NOMO-1 (cell line): Measurements from ENCODE around the gene CCDC148.

Experiments
- DNase-seq, 2 experiments: peaks; one replicate each; lab custom pipeline; 2025; ENCODE audit not compliant: unreplicated experiment in 2 of 2; lab: John Stamatoyannopoulos, UW

The CCDC148 gene

DNA sequence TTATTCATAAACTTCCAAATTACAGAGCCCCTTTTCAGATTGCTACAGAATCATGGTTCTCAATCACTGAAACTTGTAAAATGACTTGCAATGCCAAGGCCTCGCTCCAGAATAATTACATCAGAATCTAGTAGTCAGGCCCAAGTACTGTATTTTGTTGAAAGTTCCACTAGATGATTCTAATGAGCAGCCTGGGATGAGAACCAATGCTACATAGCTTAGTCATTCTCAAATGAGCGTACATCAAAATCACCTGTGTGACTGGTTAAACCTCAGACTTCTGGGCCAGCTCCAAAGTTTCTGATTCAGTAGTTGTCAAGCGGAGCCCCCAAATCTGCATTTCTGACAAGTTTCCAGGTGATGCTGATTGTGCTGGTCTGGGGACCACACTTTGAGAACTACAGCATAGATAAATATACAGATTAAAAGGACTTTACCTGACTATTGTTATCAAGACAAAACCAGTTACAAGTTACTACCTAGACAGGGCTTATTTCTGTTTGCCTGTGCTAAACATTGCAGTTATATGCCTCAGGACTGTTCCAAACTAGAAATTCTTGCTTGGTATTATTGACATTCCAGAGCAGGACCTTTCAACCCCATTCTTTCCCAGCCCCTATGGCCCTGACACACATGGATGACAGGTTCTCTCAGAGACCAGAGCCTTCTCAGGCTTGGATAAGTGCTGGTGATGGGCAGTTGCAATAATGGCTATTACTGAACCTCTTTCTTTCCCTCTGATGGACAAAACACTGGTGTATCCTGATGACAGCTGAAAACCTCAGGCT, 271.8 kb downstream of the CCDC148 start:
- no peak for DNase-seq

DNA sequence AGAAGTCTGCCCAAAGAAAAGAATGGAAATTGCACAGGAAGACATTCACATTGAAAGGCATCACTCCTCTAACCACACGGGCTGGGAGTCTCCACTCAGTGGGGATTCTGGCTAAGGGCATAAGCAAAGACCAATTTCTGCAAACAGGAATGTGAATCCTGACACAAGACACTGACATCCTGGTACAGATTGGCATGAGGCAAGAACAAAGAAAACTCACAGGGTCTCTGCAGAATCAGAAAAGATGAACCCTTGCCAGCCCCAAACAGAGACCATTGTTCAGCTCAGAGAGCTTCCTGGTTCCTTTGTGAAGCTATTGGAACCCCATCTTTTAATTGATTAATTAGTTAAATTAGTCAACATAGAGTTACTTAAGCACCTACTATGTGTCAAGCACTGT, 272.6 kb downstream of the CCDC148 start:
- no peak for DNase-seq

- no peak for DNase-seq
These were observed 273.8 kb downstream of the CCDC148 start for GRCh38 chr2:158182676-158183295.

GRCh38 chr2:158181171-158181570, 275.4 kb downstream of the CCDC148 start:
- DNase-seq, result no peak

GRCh38 chr2:158179660-158180059, 276.9 kb downstream of the CCDC148 start:
- peak; percentile 34 to 43 for DNase-seq

DNA sequence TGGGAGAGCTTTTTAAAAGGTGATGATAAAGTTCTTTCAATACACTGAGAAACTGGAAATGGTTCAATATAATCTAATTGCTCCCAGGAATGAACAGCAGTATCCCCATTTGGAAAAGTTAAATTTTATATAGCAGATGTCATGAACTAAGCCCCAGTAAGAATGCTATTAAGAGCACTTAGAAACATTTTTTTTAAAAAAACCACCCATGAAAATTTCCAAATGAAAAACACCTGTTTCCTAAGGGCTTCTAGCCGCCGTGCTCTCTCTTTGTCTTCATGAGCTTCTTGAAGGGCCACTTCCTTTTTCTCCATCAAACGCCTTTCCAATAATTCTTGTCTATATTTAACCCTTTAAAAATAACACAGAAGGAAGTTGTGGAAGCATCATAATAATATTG, 277.9 kb downstream of the CCDC148 start:
- DNase-seq, result peak; percentile 29 to 34

GRCh38 chr2:158174956-158175355, 281.6 kb downstream of the CCDC148 start:
- no peak for DNase-seq

DNA sequence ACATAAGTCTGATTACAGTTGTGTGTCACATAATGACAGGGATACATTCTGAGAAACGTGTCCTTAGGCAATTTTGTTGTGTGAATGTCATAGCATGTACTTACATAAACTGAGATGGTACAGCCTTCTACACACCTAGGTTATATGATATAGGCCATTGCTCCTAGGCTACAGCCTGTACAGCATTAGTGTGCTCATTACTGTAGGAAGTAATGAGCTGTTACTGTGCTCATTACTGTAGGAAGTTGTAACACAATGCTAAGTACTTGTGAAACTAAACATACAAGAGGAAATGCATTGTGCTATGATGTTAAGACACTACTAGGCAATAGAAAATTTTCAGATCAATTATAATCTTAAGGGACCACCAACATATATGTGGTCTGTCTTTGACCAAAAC, 282.1 kb downstream of the CCDC148 start:
- peak; percentile 9 to 70 for DNase-seq

GRCh38 chr2:158172719-158173118, 283.8 kb downstream of the CCDC148 start:
- DNase-seq, result no peak

DNA sequence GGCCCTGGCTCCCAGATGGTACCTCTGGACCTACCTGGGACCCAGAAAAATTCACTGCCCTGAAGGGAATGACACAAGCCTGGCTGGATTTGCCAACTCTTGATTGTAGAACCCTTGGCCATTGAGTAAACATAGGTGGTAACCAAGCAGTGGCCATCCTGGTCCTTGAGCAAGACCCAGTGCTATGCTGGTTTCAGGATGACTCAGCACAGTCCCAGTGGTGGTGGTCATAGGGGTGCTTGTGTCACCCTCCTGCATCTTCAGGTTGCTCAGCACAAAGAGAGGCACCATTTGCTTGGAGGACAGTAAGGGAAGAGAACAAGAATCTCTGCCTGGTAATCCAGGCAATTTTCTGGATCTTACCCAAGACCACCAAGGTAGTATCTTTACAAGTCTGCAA, 302.0 kb downstream of the CCDC148 start:
- no peak for DNase-seq

- no peak for DNase-seq
These were observed 303.1 kb downstream of the CCDC148 start for GRCh38 chr2:158153270-158154015.

DNA sequence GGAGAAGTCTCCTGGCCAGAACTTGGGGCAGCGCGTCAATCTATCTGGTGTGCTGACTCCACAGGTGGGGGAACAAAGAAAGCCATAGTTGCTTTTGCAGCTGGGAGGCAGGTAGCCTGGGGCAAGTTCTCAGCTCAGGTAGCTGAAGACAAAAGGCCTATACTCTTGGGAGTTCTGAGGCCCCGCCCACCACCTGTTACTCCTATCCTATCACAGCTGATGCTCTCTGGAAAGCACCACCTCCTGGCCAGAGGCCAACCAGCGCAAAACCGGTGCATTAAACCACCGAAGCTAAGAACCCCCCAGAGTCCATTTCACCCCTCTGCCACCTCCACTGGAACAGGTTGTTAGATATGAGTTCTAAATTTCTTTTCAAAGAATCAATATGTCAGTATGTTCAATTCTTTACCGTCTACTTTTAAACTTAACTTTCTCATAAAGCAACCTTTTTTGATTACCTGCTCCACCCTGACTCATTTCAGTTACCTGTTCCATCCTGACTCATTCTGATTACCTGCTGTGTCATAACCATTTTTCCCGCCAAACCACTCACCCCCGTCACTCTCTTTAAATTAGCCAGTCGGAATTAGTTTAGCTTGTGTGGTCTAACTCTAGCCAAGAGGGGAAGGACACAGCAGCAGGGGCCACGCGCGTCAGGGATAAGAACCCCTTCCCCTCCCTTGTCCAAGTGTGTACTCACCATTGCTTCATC, 311.5 kb downstream of the CCDC148 start:
- DNase-seq, result no peak

GRCh38 chr2:158143703-158144360, 312.7 kb downstream of the CCDC148 start:
- DNase-seq, result peak in 1 of 2 experiments; percentile 29

DNA sequence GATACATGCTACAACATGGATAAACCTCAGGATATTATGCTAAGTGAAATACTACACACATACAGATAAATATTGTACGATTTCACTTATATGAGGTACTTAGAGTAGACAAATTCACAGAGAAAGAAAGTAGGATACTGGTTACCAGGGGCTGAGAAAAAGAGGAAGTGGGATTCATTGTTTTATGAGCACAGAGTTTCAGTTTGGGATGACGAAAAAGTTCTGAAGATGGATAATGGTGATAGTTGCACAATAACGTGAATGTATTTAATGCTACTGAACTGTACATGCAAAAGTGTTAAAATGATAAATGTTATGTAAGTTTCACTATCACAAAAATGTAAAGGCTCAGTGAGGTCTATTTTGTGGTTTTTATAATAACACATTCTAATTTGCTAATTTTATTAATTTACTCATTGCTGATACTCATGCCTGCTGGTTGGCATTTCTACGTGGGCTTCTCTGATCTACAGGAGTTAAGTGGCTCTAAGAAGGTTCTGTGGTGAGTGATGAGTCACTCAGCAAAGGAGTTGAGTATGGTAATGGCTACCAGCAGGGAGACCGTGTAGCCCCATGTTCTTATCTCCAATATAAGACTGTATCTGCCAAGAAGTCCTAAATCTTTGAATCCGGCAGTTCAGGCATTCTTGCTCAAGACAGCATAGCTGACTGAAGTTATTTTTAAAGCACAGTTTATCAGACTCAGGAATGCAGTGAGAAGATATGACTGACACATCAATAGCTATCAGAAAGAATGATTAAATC, 313.8 kb downstream of the CCDC148 start:
- peak; percentile 82 to 96 for DNase-seq

- peak in 1 of 2 experiments; percentile 63 for DNase-seq
These were observed 314.4 kb downstream of the CCDC148 start for GRCh38 chr2:158142165-158142564.

DNA sequence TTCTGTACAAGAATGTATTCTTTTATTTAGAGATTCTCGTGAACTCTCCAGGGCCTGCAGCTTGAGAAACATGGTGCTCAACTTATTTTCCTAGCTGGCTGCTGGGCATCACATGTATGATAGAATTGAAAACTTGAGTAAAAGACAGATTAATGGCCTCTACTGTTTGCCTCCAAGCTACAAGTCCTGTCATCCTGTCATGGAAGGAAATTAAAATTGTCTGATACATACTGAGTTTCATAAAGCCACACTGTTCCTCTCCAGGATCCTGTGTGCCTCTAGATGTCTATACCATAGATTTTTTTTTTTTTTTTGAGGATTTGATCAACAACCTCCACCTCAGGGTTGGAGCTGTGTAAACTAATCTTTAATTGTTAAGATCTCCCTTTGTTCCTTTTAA, 316.4 kb downstream of the CCDC148 start:
- DNase-seq, result no peak

DNA sequence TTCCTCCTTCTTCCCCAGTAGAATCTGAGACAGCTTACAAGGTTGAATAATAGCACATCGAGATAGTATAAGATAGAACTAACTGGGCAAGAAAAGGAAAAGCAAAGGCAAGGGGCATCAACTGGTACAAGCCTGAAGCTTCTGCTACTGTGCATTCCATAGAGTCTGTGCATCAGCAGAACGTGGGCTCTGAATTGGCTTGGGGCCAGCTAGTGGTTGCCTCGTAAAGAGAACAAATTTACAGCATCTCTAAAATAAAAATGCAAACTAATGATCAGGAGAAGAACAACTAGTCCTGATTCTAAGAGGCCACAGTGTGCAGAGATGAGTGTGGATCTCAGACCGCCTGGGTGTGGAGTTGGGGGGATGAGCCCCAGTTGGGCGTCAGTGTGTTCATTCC, 318.3 kb downstream of the CCDC148 start:
- no peak for DNase-seq

GRCh38 chr2:158135096-158135495, 321.5 kb downstream of the CCDC148 start:
- no peak for DNase-seq

GRCh38 chr2:158134655-158135054, 321.9 kb downstream of the CCDC148 start:
- DNase-seq, result no peak

GRCh38 chr2:158134055-158134454, 322.5 kb downstream of the CCDC148 start:
- DNase-seq, result no peak
